ENCODE data around the gene MOSMO. TPM values are rescaled to one million over a fixed set of nuclear protein-coding genes. Genes with fewer than 3 reads are reported as not detected.

MOSMO gene
- polyA plus RNA-seq, 3 donors = 0.95 to 9.1 (median 2.5) TPM

- Histone ChIP-seq H3K9me3 (replicated peaks in 1 of 2; ENCODE audit: control insufficient read depth in 1 of 2, insufficient read depth in 1 of 2, low read length in 2 of 2) (no peaks in the 10 kb centered on the region), H4K20me1 (ENCODE audit: insufficient read depth, low read length) (no peaks in the 10 kb centered on the region), H3K27ac (ENCODE audit: low read depth in 1 of 2, low read length in 2 of 2) (no peak overlapping the region), H3K27me3 (ENCODE audit: control insufficient read depth in 2 of 2, insufficient read depth in 2 of 2, low read length in 2 of 2) (no peaks in the 10 kb centered on the region), H3K4me2 (replicated peaks; ENCODE audit: extremely low read depth, low read length, poor library complexity, severe bottlenecking) (no peak overlapping the region), H3K4me3 (replicated peaks in 1 of 3; ENCODE audit: low read depth in 2 of 3, low read length in 3 of 3) (no peak overlapping the region), H3K36me3 (replicated peaks in 1 of 2; ENCODE audit: control insufficient read depth in 1 of 2, insufficient read depth in 2 of 2, low read length in 2 of 2) (peaks cover under 1 to 2% of the 10 kb centered on the region in 2 donors), H3K9ac (ENCODE audit: insufficient read depth, low read length, poor library complexity, severe bottlenecking) (no peak overlapping the region), H3K79me2 (ENCODE audit: insufficient read depth, low read length) (no peaks in the 10 kb centered on the region), H3K4me1 (ENCODE audit: control insufficient read depth in 1 of 2, insufficient read depth in 2 of 2, low read length in 2 of 2) (no peaks in the 10 kb centered on the region), H2AFZ (ENCODE audit: insufficient read depth, low read depth, low read length, poor library complexity, severe bottlenecking) (no peak overlapping the region)
- Mint-ChIP-seq H3K9me3 (no peaks in the 10 kb centered on the region), H3K27me3 (ENCODE audit: low read depth in 3 of 3) (no peaks in the 10 kb centered on the region), H3K4me3 (no peak overlapping the region), H3K4me1 (peaks cover 4% of the 10 kb centered on the region), H3K36me3 (peaks cover 3 to 5% of the 10 kb centered on the region in 2 donors), H3K27ac (no peak overlapping the region)
- DNase-seq = no peak
- intact Hi-C loops (cut with micrococcal nuclease) = no loop called here
- no CpG with 5 or more reads among the region's 6 CpGs for WGBS (ENCODE audit: insufficient coverage)
- TF ChIP-seq CTCF (IDR thresholded peaks at IDR 0.05) = no peak
These were observed 16.3 kb upstream of the MOSMO start for GRCh38 chr16:21991621-21992020.

- no peaks in the 10 kb centered on the region for H3K79me2 ChIP-seq (ENCODE audit: insufficient read depth, low read length)
- no peaks in the 10 kb centered on the region for H3K36me3 ChIP-seq (replicated peaks in 1 of 2; ENCODE audit: control insufficient read depth in 1 of 2, insufficient read depth in 2 of 2, low read length in 2 of 2)
- H3K9me3 ChIP-seq (replicated peaks in 1 of 2; ENCODE audit: control insufficient read depth in 1 of 2, insufficient read depth in 1 of 2, low read length in 2 of 2) = no peaks in the 10 kb centered on the region
- TF ChIP-seq CTCF (IDR thresholded peaks at IDR 0.05) = no peak
- no peak overlapping the region for H3K4me3 Mint-ChIP-seq
- 100% methylated on average over 3 of the region's 13 CpGs for WGBS (ENCODE audit: insufficient coverage)
- peaks cover 0 to 4% (median 0%) of the 10 kb centered on the region in 3 donors for H3K27me3 Mint-ChIP-seq (ENCODE audit: low read depth in 3 of 3)
- H3K9me3 Mint-ChIP-seq = no peaks in the 10 kb centered on the region
- H3K4me1 Mint-ChIP-seq = peaks cover 10% of the 10 kb centered on the region
- peaks cover 0 to 2% of the 10 kb centered on the region in 2 donors for H3K36me3 Mint-ChIP-seq
- no peaks in the 10 kb centered on the region for H3K27me3 ChIP-seq (ENCODE audit: control insufficient read depth in 2 of 2, insufficient read depth in 2 of 2, low read length in 2 of 2)
- H3K9ac ChIP-seq (ENCODE audit: insufficient read depth, low read length, poor library complexity, severe bottlenecking) = no peak overlapping the region
- no peak for DNase-seq
- no peak overlapping the region for H3K27ac Mint-ChIP-seq
- no peaks in the 10 kb centered on the region for H3K4me1 ChIP-seq (ENCODE audit: control insufficient read depth in 1 of 2, insufficient read depth in 2 of 2, low read length in 2 of 2)
- H3K4me3 ChIP-seq (replicated peaks in 1 of 3; ENCODE audit: low read depth in 2 of 3, low read length in 3 of 3) = no peak overlapping the region
- H3K4me2 ChIP-seq (replicated peaks; ENCODE audit: extremely low read depth, low read length, poor library complexity, severe bottlenecking) = no peak overlapping the region
- no peaks in the 10 kb centered on the region for H4K20me1 ChIP-seq (ENCODE audit: insufficient read depth, low read length)
- intact Hi-C loops (cut with micrococcal nuclease) = no loop called here
- no peak overlapping the region for H2AFZ ChIP-seq (ENCODE audit: insufficient read depth, low read depth, low read length, poor library complexity, severe bottlenecking)
- H3K27ac ChIP-seq (ENCODE audit: low read depth in 1 of 2, low read length in 2 of 2) = no peak overlapping the region
These were observed 12.9 kb upstream of the MOSMO start for GRCh38 chr16:21994856-21995465.

Measured in CD14-positive monocyte (primary cell).